Epithelial cell of esophagus (primary cell): ENCODE measurements around the gene CNOT3.

Experiments
- DNase-seq: peaks from one replicate; pipeline ENCODE4 v3.0.0; 2010; ENCODE audit warnings: low read depth
- H3K4me3 ChIP-seq: 2 replicates; pipeline ENCODE4 v1.5.1; 2011; ENCODE audit warnings: mild to moderate bottlenecking, low read length, control low read depth
- CTCF ChIP-seq: IDR thresholded peaks from 2 replicates; pipeline ENCODE4 v1.5.1; 2011; ENCODE audit warnings: low read depth, mild to moderate bottlenecking, low read length, control low read depth, inconsistent platforms; ENCODE audit not compliant: insufficient read depth; ENCODE audit errors: missing control alignments

CNOT3 gene

GRCh38 chr19:54152267-54152666, 14.7 kb downstream of the CNOT3 start:
- H3K4me3 ChIP-seq: no peak overlapping the region
- DNase-seq: no peak
- TF ChIP-seq CTCF: no peak

GRCh38 chr19:54152878-54153524, 15.4 kb downstream of the CNOT3 start:
- no peak for DNase-seq
- H3K4me3 ChIP-seq: no peak overlapping the region
- no peak for TF ChIP-seq CTCF

GRCh38 chr19:54153731-54154326, 16.3 kb downstream of the CNOT3 start:
- TF ChIP-seq CTCF: no peak
- DNase-seq: no peak
- H3K4me3 ChIP-seq: no peak overlapping the region

GRCh38 chr19:54154603-54155345, 17.2 kb downstream of the CNOT3 start:
- TF ChIP-seq CTCF: no peak
- no peak overlapping the region for H3K4me3 ChIP-seq
- DNase-seq: no peak

GRCh38 chr19:54155694-54156093, 18.1 kb downstream of the CNOT3 start:
- DNase-seq: no peak
- no peak overlapping the region for H3K4me3 ChIP-seq
- TF ChIP-seq CTCF: no peak

GRCh38 chr19:54156490-54156889, 18.9 kb downstream of the CNOT3 start:
- no peak for DNase-seq
- H3K4me3 ChIP-seq: no peak overlapping the region
- no peak for TF ChIP-seq CTCF
